H1 (cell line): Measurements from ENCODE around the gene DYNC2I2. TPM values are rescaled to one million over a fixed set of nuclear protein-coding genes. Genes with fewer than 3 reads are reported as not detected.
"Not testable (repeated sequence)": the region's sequence is repeated elsewhere in the genome, so short reads cannot be mapped to it uniquely, and the experiment has no call there.

Experiments
- CTCF ChIA-PET: fragments of 300-600 bp; sonication (Branson Sonifier 250); formaldehyde crosslinking; loops from one replicate; lab custom pipeline; 2021; ENCODE audit not compliant: partially characterized antibody; lab: Charles Lee
- POLR2A ChIA-PET: fragments of 300-600 bp; sonication (Branson Sonifier 250); formaldehyde crosslinking; loops from one replicate; lab custom pipeline; 2021; ENCODE audit warnings: inconsistent platforms; ENCODE audit not compliant: partially characterized antibody; lab: Charles Lee
- DNase-seq, 2 experiments: peaks; one replicate each; pipeline versions ENCODE4 v3.0.0 to v3.0.0-alpha.2; 2010 to 2022; ENCODE audit warnings: low spot score in 2 of 2, low read depth in 1 of 2, mixed read lengths in 1 of 2
- FAIRE-seq: peaks from 2 replicates; lab custom pipeline; 2011; peaks lifted over from hg19 to GRCh38; lab: Jason Lieb, UNC
- H2AFZ ChIP-seq: 2 replicates; pipeline ENCODE4 v1.8.1; 2012; ENCODE audit warnings: low read length, inconsistent platforms
- H2AK5ac ChIP-seq: 2 replicates; pipeline ENCODE4 v1.6.1; 2013; ENCODE audit warnings: low read depth, low read length
- H2BK120ac ChIP-seq: replicated peaks from 2 replicates; pipeline ENCODE3; 2013; ENCODE audit warnings: low read depth, low read length, inconsistent platforms
- H2BK12ac ChIP-seq: 2 replicates; pipeline ENCODE4 v1.6.1; 2013; ENCODE audit warnings: low read depth, low read length
- H2BK15ac ChIP-seq: 2 replicates; pipeline ENCODE4 v1.6.1; 2013; ENCODE audit warnings: low read length
- H2BK20ac ChIP-seq: 2 replicates; pipeline ENCODE4 v1.6.1; 2013; ENCODE audit warnings: low read length
- H2BK5ac ChIP-seq: 2 replicates; pipeline ENCODE4 v1.6.1; 2013; ENCODE audit warnings: low read depth, low read length
- H3K14ac ChIP-seq: 2 replicates; pipeline ENCODE4 v1.6.1; 2013; ENCODE audit warnings: inconsistent platforms; ENCODE audit not compliant: insufficient read length
- H3K18ac ChIP-seq: 2 replicates; pipeline ENCODE4 v1.6.1; 2013; ENCODE audit warnings: low read length; ENCODE audit errors: extremely low read depth
- H3K23ac ChIP-seq: 2 replicates; pipeline ENCODE4 v1.6.1; 2013; ENCODE audit warnings: inconsistent platforms; ENCODE audit not compliant: insufficient read length
- H3K23me2 ChIP-seq: 2 replicates; pipeline ENCODE4 v1.6.1; 2013; ENCODE audit warnings: low read depth, low read length
- H3K27ac ChIP-seq: 2 replicates; pipeline ENCODE4 v1.6.1; 2011; ENCODE audit warnings: low read depth, low read length, inconsistent platforms
- H3K27me3 ChIP-seq, 4 experiments: replicated peaks in 1 of 4; 1 replicate in 1 of 4; 2 replicates in 3 of 4; pipeline versions ENCODE4 v1.6.1 to v1.8.1; 2011 to 2013; ENCODE audit warnings: low read length in 3 of 4, mild to moderate bottlenecking in 3 of 4, inconsistent platforms in 2 of 4, mixed read lengths in 2 of 4, moderate library complexity in 1 of 4; ENCODE audit not compliant: control insufficient read depth in 3 of 4, insufficient read depth in 3 of 4; ENCODE audit errors: extremely low read depth in 1 of 4
- H3K36me3 ChIP-seq, 4 experiments: 2 replicates each; pipeline versions ENCODE4 v1.6.1 to v1.8.1; 2011 to 2013; ENCODE audit warnings: mild to moderate bottlenecking in 4 of 4, low read length in 3 of 4, moderate library complexity in 2 of 4, control low read depth in 1 of 4, inconsistent platforms in 1 of 4; ENCODE audit not compliant: insufficient read depth in 4 of 4, control insufficient read depth in 2 of 4
- H3K4ac ChIP-seq: replicated peaks from 2 replicates; pipeline ENCODE3; 2013; ENCODE audit warnings: low read length, low read depth, mixed read lengths, inconsistent platforms; ENCODE audit not compliant: insufficient read length
- H3K4me1 ChIP-seq, 4 experiments: replicated peaks in 1 of 4; 1 replicate in 1 of 4; 2 replicates in 3 of 4; pipeline versions ENCODE4 v1.6.1 to v1.8.1; 2011 to 2013; ENCODE audit warnings: low read length in 3 of 4, inconsistent platforms in 2 of 4, mixed read lengths in 1 of 4; ENCODE audit not compliant: insufficient read depth in 4 of 4, control insufficient read depth in 3 of 4
- H3K4me2 ChIP-seq, 2 experiments: 2 replicates each; pipeline versions ENCODE4 v1.6.1 to v1.8.1; 2011 to 2013; ENCODE audit warnings: low read depth in 2 of 2, low read length in 2 of 2, control low read depth in 1 of 2, inconsistent platforms in 1 of 2, mild to moderate bottlenecking in 1 of 2; ENCODE audit not compliant: insufficient read depth in 1 of 2
- H3K4me3 ChIP-seq, 4 experiments: fragments of 200-600, 300-600 bp in 1 of 4; sonication (generic), shearing (Covaris generic), sonication (Bioruptor Twin) in 1 of 4; 2 replicates each; pipeline versions ENCODE4 v1.5.1 to v1.8.1; 2011 to 2016; ENCODE audit warnings: low read length in 4 of 4, low read depth in 3 of 4, control low read depth in 2 of 4, inconsistent platforms in 2 of 4, mild to moderate bottlenecking in 2 of 4, mixed read lengths in 1 of 4, moderate library complexity in 1 of 4; ENCODE audit not compliant: insufficient read depth in 2 of 4; ENCODE audit errors: extremely low read depth in 1 of 4
- H3K56ac ChIP-seq: replicated peaks from 2 replicates; pipeline ENCODE3; 2013; ENCODE audit warnings: low read depth, mild to moderate bottlenecking, mixed read lengths, low read length, inconsistent platforms; ENCODE audit not compliant: insufficient read length
- H3K79me1 ChIP-seq: 2 replicates; pipeline ENCODE4 v1.6.1; 2013; ENCODE audit warnings: low read depth, low read length, control low read depth
- H3K79me2 ChIP-seq, 2 experiments: 2 replicates each; pipeline versions ENCODE4 v1.6.1 to v1.8.1; 2012 to 2013; ENCODE audit warnings: low read length in 2 of 2, mild to moderate bottlenecking in 2 of 2, inconsistent platforms in 1 of 2; ENCODE audit not compliant: insufficient read depth in 2 of 2, control insufficient read depth in 1 of 2
- H3K9ac ChIP-seq, 4 experiments: replicated peaks in 1 of 4; 1 replicate in 1 of 4; 2 replicates in 3 of 4; pipeline versions ENCODE4 v1.6.1 to v1.8.1; 2011 to 2013; ENCODE audit warnings: low read depth in 3 of 4, low read length in 3 of 4, control low read depth in 2 of 4, mild to moderate bottlenecking in 2 of 4, moderate library complexity in 2 of 4, inconsistent platforms in 1 of 4; ENCODE audit errors: extremely low read depth in 1 of 4
- H3K9me3 ChIP-seq, 2 experiments: 2 replicates each; pipeline versions ENCODE4 v1.6.1 to v1.8.1; 2012 to 2013; ENCODE audit warnings: mild to moderate bottlenecking in 2 of 2, moderate library complexity in 2 of 2, control low read depth in 1 of 2, inconsistent platforms in 1 of 2, low read depth in 1 of 2, low read length in 1 of 2, mixed read lengths in 1 of 2; ENCODE audit not compliant: insufficient read depth in 2 of 2
- H4K20me1 ChIP-seq, 2 experiments: replicated peaks in 1 of 2; 2 replicates each; pipeline versions ENCODE3 to v1.8.1; 2011 to 2013; ENCODE audit warnings: inconsistent platforms in 2 of 2, low read length in 2 of 2, mild to moderate bottlenecking in 1 of 2; ENCODE audit not compliant: insufficient read depth in 2 of 2, control insufficient read depth in 1 of 2
- H4K5ac ChIP-seq: 2 replicates; pipeline ENCODE4 v1.6.1; 2013; ENCODE audit warnings: low read length, low read depth, mixed read lengths, inconsistent platforms; ENCODE audit not compliant: insufficient read length
- H4K8ac ChIP-seq: 2 replicates; pipeline ENCODE4 v1.8.0; 2013; ENCODE audit warnings: mild to moderate bottlenecking, moderate library complexity, low read length, inconsistent platforms; ENCODE audit not compliant: insufficient read depth; ENCODE audit errors: extremely low read depth
- H4K91ac ChIP-seq: replicated peaks from 2 replicates; pipeline ENCODE3; 2013; ENCODE audit warnings: low read length, mixed read lengths, inconsistent platforms; ENCODE audit not compliant: insufficient read length
- WGBS, 2 experiments: shearing (Covaris generic) in 1 of 2; methylation state at CpG; one replicate each; pipeline versions ENCODE4 v1.1.6 to v1.1.7; 2013 to 2015; ENCODE audit warnings: low lambda C conversion rate in 2 of 2, mixed read lengths in 2 of 2, inconsistent platforms in 1 of 2, low coverage in 1 of 2, missing lambda C conversion rate in 1 of 2; ENCODE audit not compliant: insufficient replicate concordance in 2 of 2, insufficient coverage in 1 of 2, insufficient read length in 1 of 2; ENCODE audit errors: extremely low coverage in 1 of 2, missing lambda C conversion rate in 1 of 2; 5-methylcytosine and 5-hydroxymethylcytosine counted together
- polyA plus RNA-seq, 7 experiments: library from polyadenylated mRNA; depleted of rRNA in 3 of 7; stranded (reverse) in 5 of 7; unstranded in 2 of 7; fragments of >200 nt in 5 of 7; fragments of 200-250 nt in 2 of 7; gene quantifications; 1 replicate in 5 of 7; 2 replicates in 1 of 7; 4 replicates in 1 of 7; pipeline versions ENCODE4 v1.2.1 to v1.2.3, GENCODE V29; 2011 to 2013; ENCODE audit warnings: missing spikeins in 2 of 7, mixed read lengths in 2 of 7
- total RNA-seq: library from RNA; stranded (reverse); fragmentation: NEBNext Ultra II Directional; extraction: Animal tissue kit (Norgen Biotek cat#: 25700); gene quantifications from 2 replicates; pipeline ENCODE4 v1.2.1, GENCODE V29; 2021

DYNC2I2 gene
- total and polyA plus RNA-seq, 2 of the 8 experiments (the other 6 are each of a cell fraction or from before 2014, with no cell fraction given), result 58.0 to 78.5 TPM

DNA sequence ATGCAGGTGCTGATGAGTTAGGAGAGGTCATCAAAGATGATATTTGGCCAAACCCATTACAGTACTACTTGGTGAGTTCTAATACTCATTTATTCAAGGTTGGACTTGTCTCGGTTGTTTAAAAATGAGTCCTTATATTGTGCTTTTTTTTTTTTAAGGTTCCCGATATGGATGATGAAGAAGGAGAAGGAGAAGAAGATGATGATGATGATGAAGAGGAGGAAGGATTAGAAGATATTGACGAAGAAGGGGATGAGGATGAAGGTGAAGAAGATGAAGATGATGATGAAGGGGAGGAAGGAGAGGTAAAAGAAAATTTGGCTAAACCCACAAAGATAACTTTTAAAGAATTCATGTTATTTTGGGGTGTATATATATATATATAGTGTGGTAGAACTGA, 37.1 kb upstream of the DYNC2I2 start:
- Histone ChIP-seq H4K20me1 (peaks cover 16 to 23% of the 10 kb centered on the region in 2 experiments), H3K36me3 (peaks cover 28 to 61% (median 48%) of the 10 kb centered on the region in 4 experiments), H3K79me2 (peaks cover 15 to 33% of the 10 kb centered on the region in 2 experiments)
- H3K4me1 ChIP-seq, H4K8ac ChIP-seq, H2AFZ ChIP-seq, H3K4ac ChIP-seq, H2BK12ac ChIP-seq, H3K4me2 ChIP-seq, H4K5ac ChIP-seq, H3K14ac ChIP-seq, H3K79me1 ChIP-seq, DNase-seq, H2BK20ac ChIP-seq, H4K91ac ChIP-seq, H2BK15ac ChIP-seq, H2BK120ac ChIP-seq, FAIRE-seq, H3K23me2 ChIP-seq, H3K9ac ChIP-seq, H3K27ac ChIP-seq, H3K18ac ChIP-seq, H3K27me3 ChIP-seq, H2BK5ac ChIP-seq, H3K4me3 ChIP-seq, H3K56ac ChIP-seq, H3K23ac ChIP-seq, H2AK5ac ChIP-seq, H3K9me3 ChIP-seq: not testable (repeated sequence)
- WGBS, 2 experiments, result 91 to 100% methylated on average over 2 to 3 of the region's 3 CpGs
- ChIA-PET CTCF (interaction anchor here (1.3 to 2.7 kb wide), 4 partner anchors 10 to 94 kb away, joined by 3 to 7 read pairs (median 4); no protein-coding TSS in a partner anchor), POLR2A (interaction anchor here (2.1 to 46.1 kb wide), 5 partner anchors 2 to 55 kb away, joined by 6 to 1197 read pairs (median 313); partner anchors contain the start of genes DYNC2I2, PKN3, SET and ZDHHC12)
